AG04449 (cell line): ENCODE measurements around the gene ZNF391.
"Not testable (repeated sequence)": the region's sequence is repeated elsewhere in the genome, so short reads cannot be mapped to it uniquely, and the experiment has no call there.

Experiments
- CTCF ChIA-PET: fragments of 350-600 bp; formaldehyde crosslinking; extraction: SDS; loops from one replicate; lab custom pipeline; 2021; ENCODE audit warnings: antibody characterized with exemption; lab: Yijun Ruan, JAX
- POLR2A ChIA-PET: fragments of 400-600, 350-600 bp; formaldehyde crosslinking; extraction: SDS; loops from one replicate; lab custom pipeline; 2020; ENCODE audit warnings: antibody characterized with exemption, inconsistent platforms; lab: Yijun Ruan, JAX
- DNase-seq: peaks from one replicate; pipeline ENCODE4 v3.0.0-alpha.2; 2010; ENCODE audit warnings: low read depth, low spot score
- H3K4me3 ChIP-seq: 2 replicates; pipeline ENCODE4 v1.5.1; 2011; ENCODE audit warnings: low read depth, mild to moderate bottlenecking, control low read depth, low read length
- CTCF ChIP-seq: IDR thresholded peaks from one replicate; pipeline ENCODE4 v1.5.1; 2011; ENCODE audit warnings: mild to moderate bottlenecking, moderate library complexity, low read length, control low read depth, inconsistent platforms; ENCODE audit not compliant: insufficient read depth; ENCODE audit errors: missing control alignments

The ZNF391 gene

GRCh38 chr6:27374824-27375612, 13.5 kb upstream of the ZNF391 start:
- peak overlapping the region; percentile 52 for H3K4me3 ChIP-seq
- DNase-seq: no peak
- TF ChIP-seq CTCF: no peak
- ChIA-PET CTCF (no interaction called here), POLR2A (no interaction called here)

GRCh38 chr6:27375613-27376079, 12.9 kb upstream of the ZNF391 start:
- POLR2A ChIA-PET: no interaction called here

GRCh38 chr6:27378406-27378805, 10.2 kb upstream of the ZNF391 start:
- POLR2A ChIA-PET: not testable (repeated sequence)

More at GRCh38 chr6:27375613-27376079, 12.9 kb upstream of the ZNF391 start:
- no peak for DNase-seq
- CTCF ChIA-PET: no interaction called here
- no peak for TF ChIP-seq CTCF
- no peak overlapping the region for H3K4me3 ChIP-seq

GRCh38 chr6:27381001-27381400, 7.6 kb upstream of the ZNF391 start:
- CTCF ChIA-PET, DNase-seq, H3K4me3 ChIP-seq, POLR2A ChIA-PET: not testable (repeated sequence)

More at GRCh38 chr6:27378406-27378805, 10.2 kb upstream of the ZNF391 start:
- H3K4me3 ChIP-seq, DNase-seq, CTCF ChIA-PET: not testable (repeated sequence)

GRCh38 chr6:27383011-27383410, 5.5 kb upstream of the ZNF391 start:
- POLR2A ChIA-PET: no interaction called here
- CTCF ChIA-PET: no interaction called here
- no peak for TF ChIP-seq CTCF
- DNase-seq: no peak
- H3K4me3 ChIP-seq: no peak overlapping the region

GRCh38 chr6:27383481-27383880, 5.1 kb upstream of the ZNF391 start:
- CTCF ChIA-PET: no interaction called here
- POLR2A ChIA-PET: no interaction called here
- TF ChIP-seq CTCF: no peak
- no peak for DNase-seq
- H3K4me3 ChIP-seq: no peak overlapping the region

- ChIA-PET CTCF (no interaction called here), POLR2A (no interaction called here)
- DNase-seq: no peak
- no peak overlapping the region for H3K4me3 ChIP-seq
- no peak for TF ChIP-seq CTCF
Observed at GRCh38 chr6:27392623-27393022, 4.1 kb downstream of the ZNF391 start.
